ENCODE results near the gene NAGA.

NAGA gene

DNA sequence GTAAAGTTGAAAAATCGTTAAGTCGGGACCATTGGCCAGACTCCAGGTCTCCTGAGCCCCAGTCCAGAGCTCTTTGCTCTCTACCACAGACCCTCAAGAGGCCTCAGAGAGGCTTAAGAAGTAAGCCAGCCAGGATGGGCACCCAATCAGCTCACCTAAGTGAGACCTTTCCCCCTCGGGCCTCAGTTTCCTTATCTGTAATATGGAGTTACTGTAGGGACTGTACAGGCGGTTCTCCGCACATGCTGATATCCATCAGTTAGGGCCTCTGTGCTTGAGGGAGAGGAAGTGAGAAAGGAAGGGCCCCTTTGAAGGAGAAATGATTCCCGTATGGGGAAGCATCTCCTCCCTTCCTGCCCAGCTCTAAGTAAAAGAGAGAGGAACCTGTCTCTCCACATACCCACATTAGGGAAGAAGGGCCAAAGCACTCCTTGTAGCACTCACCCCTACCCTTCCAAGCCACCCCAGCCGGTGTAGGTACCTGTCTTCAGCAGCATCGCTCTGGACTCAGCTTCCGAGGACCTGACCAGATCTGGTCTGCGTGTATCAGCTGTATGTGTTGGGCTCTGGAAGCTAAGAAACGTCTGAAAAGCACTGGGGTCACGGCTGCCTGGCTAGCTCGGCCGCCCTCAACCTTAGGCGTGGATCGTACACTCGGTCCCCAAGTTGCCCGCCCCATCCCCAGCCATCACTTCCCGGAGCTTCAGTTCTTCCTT is 653 bp downstream of the NAGA start:
- H3K79me1 ChIP-seq (ENCODE audit: low read length): peaks cover 2% of the 10 kb centered on the region
- no peak for DNase-seq
- H3K4me1 ChIP-seq (ENCODE audit: control insufficient read depth, low read depth, low read length): peaks cover 12% of the 10 kb centered on the region
- no peaks in the 10 kb centered on the region for H3K27me3 ChIP-seq (ENCODE audit: insufficient read depth, low read length, poor library complexity)
- no peak overlapping the region for H4K8ac ChIP-seq (ENCODE audit: low read depth, low read length)
- H4K5ac ChIP-seq (ENCODE audit: low read length): no peak overlapping the region
- no peaks in the 10 kb centered on the region for H3K36me3 ChIP-seq (ENCODE audit: control insufficient read depth, insufficient read depth, low read length)
- no peak overlapping the region for H3K4ac ChIP-seq (ENCODE audit: low read depth, low read length)
- H3K4me3 ChIP-seq (ENCODE audit: low read length): peak overlapping the region; percentile 49
- H3K23ac ChIP-seq (ENCODE audit: low read length): no peak overlapping the region
- no peak overlapping the region for H2BK5ac ChIP-seq (ENCODE audit: low read length)
- no peak overlapping the region for H3K27ac ChIP-seq (ENCODE audit: low read depth, low read length)
- no peaks in the 10 kb centered on the region for H3K79me2 ChIP-seq (ENCODE audit: control insufficient read depth, insufficient read depth, low read length)
- no peak overlapping the region for H3K18ac ChIP-seq (ENCODE audit: low read length)
- H2AK5ac ChIP-seq (ENCODE audit: low read length): no peak overlapping the region
- H3K9ac ChIP-seq (ENCODE audit: low read length): peak overlapping the region; percentile 18
- peak overlapping the region; percentile 14 for H3K4me2 ChIP-seq (ENCODE audit: low read length)
- no peak overlapping the region for H2BK15ac ChIP-seq (replicated peaks; ENCODE audit: low read depth)
- WGBS (ENCODE audit: extremely low coverage, insufficient coverage, low lambda C conversion rate): no CpG with 5 or more reads among the region's 19 CpGs
- H2BK120ac ChIP-seq (ENCODE audit: low read depth, low read length): no peak overlapping the region
- H3K56ac ChIP-seq (ENCODE audit: low read length): peak overlapping the region; percentile 19

DNA sequence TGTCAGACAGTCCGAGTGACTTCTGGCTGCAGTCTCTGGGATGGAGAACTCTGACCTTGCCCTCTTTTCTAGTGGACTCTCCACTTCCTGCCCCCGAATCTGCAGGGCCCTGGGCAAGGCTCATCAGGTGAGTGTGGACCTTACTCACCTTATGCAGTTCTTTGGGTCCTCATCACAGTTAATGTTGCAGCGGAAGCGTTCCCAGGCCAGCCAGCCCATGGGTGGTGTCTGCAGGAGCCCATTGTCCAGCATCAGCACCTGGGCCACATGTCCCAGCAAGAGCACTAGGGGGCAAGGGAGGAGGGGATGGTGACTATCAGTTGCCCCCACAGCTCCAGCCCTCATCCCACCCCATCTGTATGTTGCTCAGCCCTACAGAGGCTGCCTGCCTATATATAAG is 2.3 kb downstream of the NAGA start:
- H3K27me3 ChIP-seq (ENCODE audit: insufficient read depth, low read length, poor library complexity): no peaks in the 10 kb centered on the region
- no peak overlapping the region for H3K23ac ChIP-seq (ENCODE audit: low read length)
- H3K4me1 ChIP-seq (ENCODE audit: control insufficient read depth, low read depth, low read length): peaks cover 12% of the 10 kb centered on the region
- no peaks in the 10 kb centered on the region for H3K36me3 ChIP-seq (ENCODE audit: control insufficient read depth, insufficient read depth, low read length)
- no peaks in the 10 kb centered on the region for H3K79me2 ChIP-seq (ENCODE audit: control insufficient read depth, insufficient read depth, low read length)
- no peak overlapping the region for H3K9ac ChIP-seq (ENCODE audit: low read length)
- H2BK120ac ChIP-seq (ENCODE audit: low read depth, low read length): no peak overlapping the region
- H4K5ac ChIP-seq (ENCODE audit: low read length): no peak overlapping the region
- no peak for DNase-seq
- no peak overlapping the region for H2BK15ac ChIP-seq (replicated peaks; ENCODE audit: low read depth)
- no peak overlapping the region for H3K27ac ChIP-seq (ENCODE audit: low read depth, low read length)
- no CpG with 5 or more reads among the region's 4 CpGs for WGBS (ENCODE audit: extremely low coverage, insufficient coverage, low lambda C conversion rate)
- no peak overlapping the region for H2BK5ac ChIP-seq (ENCODE audit: low read length)
- H3K4ac ChIP-seq (ENCODE audit: low read depth, low read length): no peak overlapping the region
- peaks cover 2% of the 10 kb centered on the region for H3K79me1 ChIP-seq (ENCODE audit: low read length)
- no peak overlapping the region for H2AK5ac ChIP-seq (ENCODE audit: low read length)
- H4K8ac ChIP-seq (ENCODE audit: low read depth, low read length): no peak overlapping the region
- no peak overlapping the region for H3K4me3 ChIP-seq (ENCODE audit: low read length)
- no peak overlapping the region for H3K4me2 ChIP-seq (ENCODE audit: low read length)
- H3K18ac ChIP-seq (ENCODE audit: low read length): no peak overlapping the region
- H3K56ac ChIP-seq (ENCODE audit: low read length): no peak overlapping the region

DNA sequence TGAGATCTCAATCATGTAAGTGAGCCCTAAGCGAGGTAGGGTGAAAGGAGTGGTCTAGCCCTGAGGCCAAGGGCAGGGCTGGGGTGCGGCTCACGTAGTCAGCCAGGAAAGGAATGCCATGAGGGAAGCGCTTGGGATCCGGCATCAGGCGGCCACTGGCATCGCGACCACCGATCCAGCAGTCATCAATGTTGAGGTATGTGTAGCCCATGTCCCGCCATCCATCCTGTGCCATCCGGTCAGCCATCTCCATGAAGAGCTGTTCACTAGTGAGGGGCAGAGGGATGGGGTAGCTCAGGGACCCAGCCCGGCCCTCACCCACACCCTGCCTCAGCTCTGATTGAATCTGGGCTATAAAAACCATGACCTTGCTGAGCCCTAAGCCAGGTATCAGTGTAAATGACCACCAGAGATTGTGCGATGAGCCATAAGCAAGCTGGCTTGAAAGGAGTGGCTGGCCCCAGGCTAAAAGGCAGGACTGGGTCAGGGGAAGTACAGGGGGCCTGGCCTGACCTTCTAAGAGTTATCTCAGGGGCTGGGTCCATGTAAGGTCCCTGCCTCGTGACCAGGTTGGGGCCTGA is 2.9 kb downstream of the NAGA start:
- no peak overlapping the region for H4K8ac ChIP-seq (ENCODE audit: low read depth, low read length)
- H3K27me3 ChIP-seq (ENCODE audit: insufficient read depth, low read length, poor library complexity): no peaks in the 10 kb centered on the region
- no CpG with 5 or more reads among the region's 14 CpGs for WGBS (ENCODE audit: extremely low coverage, insufficient coverage, low lambda C conversion rate)
- H3K4me1 ChIP-seq (ENCODE audit: control insufficient read depth, low read depth, low read length): peaks cover 12% of the 10 kb centered on the region
- no peak overlapping the region for H3K4ac ChIP-seq (ENCODE audit: low read depth, low read length)
- no peak overlapping the region for H2AK5ac ChIP-seq (ENCODE audit: low read length)
- DNase-seq: no peak
- no peak overlapping the region for H3K4me2 ChIP-seq (ENCODE audit: low read length)
- no peak overlapping the region for H2BK120ac ChIP-seq (ENCODE audit: low read depth, low read length)
- H3K23ac ChIP-seq (ENCODE audit: low read length): no peak overlapping the region
- H3K18ac ChIP-seq (ENCODE audit: low read length): no peak overlapping the region
- H3K4me3 ChIP-seq (ENCODE audit: low read length): no peak overlapping the region
- H2BK5ac ChIP-seq (ENCODE audit: low read length): no peak overlapping the region
- no peak overlapping the region for H3K9ac ChIP-seq (ENCODE audit: low read length)
- no peaks in the 10 kb centered on the region for H3K36me3 ChIP-seq (ENCODE audit: control insufficient read depth, insufficient read depth, low read length)
- peaks cover 2% of the 10 kb centered on the region for H3K79me1 ChIP-seq (ENCODE audit: low read length)
- no peak overlapping the region for H3K27ac ChIP-seq (ENCODE audit: low read depth, low read length)
- H4K5ac ChIP-seq (ENCODE audit: low read length): no peak overlapping the region
- H3K79me2 ChIP-seq (ENCODE audit: control insufficient read depth, insufficient read depth, low read length): no peaks in the 10 kb centered on the region
- no peak overlapping the region for H3K56ac ChIP-seq (ENCODE audit: low read length)
- no peak overlapping the region for H2BK15ac ChIP-seq (replicated peaks; ENCODE audit: low read depth)

DNA sequence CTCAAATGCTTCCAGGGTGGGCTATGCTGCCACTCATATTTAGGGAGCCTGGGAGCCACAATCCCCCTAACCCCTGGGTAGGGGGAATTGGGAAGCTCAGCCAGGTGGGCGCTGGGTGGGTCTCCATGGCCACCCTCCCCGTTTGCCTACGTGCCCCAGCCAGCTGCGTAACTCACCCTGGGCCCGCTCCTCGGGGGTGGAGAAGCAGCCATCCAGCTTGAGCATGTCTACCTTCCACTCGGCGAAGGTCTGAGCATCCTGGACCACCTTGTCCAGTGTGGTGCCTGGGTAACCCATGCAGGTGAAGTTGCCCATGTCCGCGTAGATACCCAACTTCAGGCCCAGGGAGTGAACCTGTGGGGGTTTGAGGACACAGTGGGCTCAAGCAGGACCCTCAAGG is 3.7 kb downstream of the NAGA start:
- H2BK5ac ChIP-seq (ENCODE audit: low read length): no peak overlapping the region

DNA sequence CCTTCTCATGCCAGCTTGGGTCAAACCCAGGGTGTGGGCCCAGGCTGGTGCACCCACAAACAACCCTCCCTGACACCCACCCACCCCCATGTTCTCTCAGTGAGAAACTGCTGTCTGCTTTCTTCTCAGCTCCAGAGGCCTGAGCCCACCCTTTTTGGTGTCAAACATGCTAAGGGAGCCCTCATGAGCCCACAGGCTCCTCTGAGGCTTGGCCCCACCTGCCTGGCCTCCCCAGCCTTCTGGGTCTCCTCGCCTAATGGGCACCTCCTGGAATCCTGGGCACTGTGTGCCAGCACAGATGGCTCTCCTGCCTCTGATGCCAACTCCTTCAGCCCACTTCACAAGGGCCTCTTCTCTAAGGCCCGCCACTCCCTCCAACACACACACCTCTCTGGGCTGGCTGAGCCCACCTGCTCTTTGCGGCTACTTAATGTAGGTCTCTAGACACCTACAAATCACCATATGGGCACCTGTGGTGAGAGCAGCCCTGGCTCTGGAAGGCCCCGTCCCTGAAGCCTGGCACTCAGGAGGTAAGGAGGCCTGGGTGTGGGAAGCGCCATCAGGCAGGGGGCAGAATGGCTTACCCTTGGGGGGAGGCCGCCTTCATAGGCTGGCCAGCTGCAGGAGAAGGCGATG is 4.4 kb downstream of the NAGA start:
- no peak for DNase-seq

More for the DNA sequence above, 3.7 kb downstream of the NAGA start:
- Histone ChIP-seq H3K27ac (ENCODE audit: low read depth, low read length) (no peak overlapping the region), H3K4ac (ENCODE audit: low read depth, low read length) (no peak overlapping the region), H3K79me1 (ENCODE audit: low read length) (peaks cover 2% of the 10 kb centered on the region), H3K4me3 (ENCODE audit: low read length) (no peak overlapping the region), H3K4me2 (ENCODE audit: low read length) (no peak overlapping the region), H2BK120ac (ENCODE audit: low read depth, low read length) (no peak overlapping the region), H3K79me2 (ENCODE audit: control insufficient read depth, insufficient read depth, low read length) (no peaks in the 10 kb centered on the region), H4K8ac (ENCODE audit: low read depth, low read length) (no peak overlapping the region), H3K56ac (ENCODE audit: low read length) (no peak overlapping the region), H3K9ac (ENCODE audit: low read length) (no peak overlapping the region), H2BK15ac (replicated peaks; ENCODE audit: low read depth) (no peak overlapping the region), H3K36me3 (ENCODE audit: control insufficient read depth, insufficient read depth, low read length) (no peaks in the 10 kb centered on the region), H4K5ac (ENCODE audit: low read length) (no peak overlapping the region), H2AK5ac (ENCODE audit: low read length) (no peak overlapping the region), H3K18ac (ENCODE audit: low read length) (no peak overlapping the region), H3K27me3 (ENCODE audit: insufficient read depth, low read length, poor library complexity) (no peaks in the 10 kb centered on the region), H3K4me1 (ENCODE audit: control insufficient read depth, low read depth, low read length) (peaks cover 12% of the 10 kb centered on the region), H3K23ac (ENCODE audit: low read length) (no peak overlapping the region)
- DNase-seq: no peak
- WGBS (ENCODE audit: extremely low coverage, insufficient coverage, low lambda C conversion rate): no CpG with 5 or more reads among the region's 10 CpGs

More for the DNA sequence above, 4.4 kb downstream of the NAGA start:
- Histone ChIP-seq H2BK15ac (replicated peaks; ENCODE audit: low read depth) (no peak overlapping the region), H3K27ac (ENCODE audit: low read depth, low read length) (no peak overlapping the region), H3K4ac (ENCODE audit: low read depth, low read length) (no peak overlapping the region), H3K79me2 (ENCODE audit: control insufficient read depth, insufficient read depth, low read length) (no peaks in the 10 kb centered on the region), H3K4me2 (ENCODE audit: low read length) (no peak overlapping the region), H3K9ac (ENCODE audit: low read length) (no peak overlapping the region), H4K8ac (ENCODE audit: low read depth, low read length) (no peak overlapping the region), H3K18ac (ENCODE audit: low read length) (no peak overlapping the region), H3K4me3 (ENCODE audit: low read length) (no peak overlapping the region), H2BK120ac (ENCODE audit: low read depth, low read length) (no peak overlapping the region), H3K79me1 (ENCODE audit: low read length) (peaks cover 2% of the 10 kb centered on the region), H4K5ac (ENCODE audit: low read length) (no peak overlapping the region), H3K56ac (ENCODE audit: low read length) (peak overlapping the region; percentile 25), H3K36me3 (ENCODE audit: control insufficient read depth, insufficient read depth, low read length) (no peaks in the 10 kb centered on the region), H3K4me1 (ENCODE audit: control insufficient read depth, low read depth, low read length) (peaks cover 12% of the 10 kb centered on the region), H3K23ac (ENCODE audit: low read length) (no peak overlapping the region), H2AK5ac (ENCODE audit: low read length) (no peak overlapping the region), H2BK5ac (ENCODE audit: low read length) (no peak overlapping the region), H3K27me3 (ENCODE audit: insufficient read depth, low read length, poor library complexity) (no peaks in the 10 kb centered on the region)
- no CpG with 5 or more reads among the region's 7 CpGs for WGBS (ENCODE audit: extremely low coverage, insufficient coverage, low lambda C conversion rate)

Data from mesendoderm (in vitro differentiated cells).